Endometrial microvascular endothelial cells (primary cell): ENCODE results near the gene MCEMP1. TPM values are rescaled to one million over a fixed set of nuclear protein-coding genes. Genes with fewer than 3 reads are reported as not detected.

Source experiments
- in situ Hi-C: cut with HindIII; loops from 2 replicates; pipeline ENCODE4 v1.10.0; 2017; ENCODE audit warnings: low sequenced_read_pairs, low pct_unique_long_range_greater_than_20kb; ENCODE audit errors: inconsistent ontology term
- total RNA-seq: library from RNA; depleted of rRNA; stranded (reverse); fragments of >200 nt; gene quantifications from one replicate; pipeline ENCODE4 v1.2.3, GENCODE V29; 2015; ENCODE audit errors: inconsistent ontology term

Gene MCEMP1, protein sequence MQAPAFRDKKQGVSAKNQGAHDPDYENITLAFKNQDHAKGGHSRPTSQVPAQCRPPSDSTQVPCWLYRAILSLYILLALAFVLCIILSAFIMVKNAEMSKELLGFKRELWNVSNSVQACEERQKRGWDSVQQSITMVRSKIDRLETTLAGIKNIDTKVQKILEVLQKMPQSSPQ
- total RNA-seq, result not detected

DNA sequence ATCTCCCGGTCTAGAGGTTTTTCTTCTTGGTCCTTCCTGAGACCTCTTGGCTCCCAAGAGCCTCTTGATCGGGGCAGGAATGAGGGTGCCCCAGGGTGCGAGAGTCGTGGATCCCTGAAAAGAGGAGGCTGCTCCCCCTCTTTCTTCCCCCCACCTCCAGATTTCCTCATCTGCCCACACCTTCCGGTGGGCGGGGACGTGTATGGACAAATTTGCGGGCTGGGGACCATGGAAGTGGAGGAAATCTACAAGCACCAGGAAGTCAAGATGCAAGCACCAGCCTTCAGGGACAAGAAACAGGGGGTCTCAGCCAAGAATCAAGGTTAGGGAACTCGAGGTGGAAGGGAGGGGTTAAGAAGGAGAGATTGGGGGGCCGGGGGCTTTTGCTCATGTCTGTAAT lies at the start of gene MCEMP1:
TSS of gene MCEMP1 (plus strand) at position 237 of the 400 bp plus-strand sequence. CDS start at position 268, 31 bp downstream.
- in situ Hi-C loops, result no loop called here

DNA sequence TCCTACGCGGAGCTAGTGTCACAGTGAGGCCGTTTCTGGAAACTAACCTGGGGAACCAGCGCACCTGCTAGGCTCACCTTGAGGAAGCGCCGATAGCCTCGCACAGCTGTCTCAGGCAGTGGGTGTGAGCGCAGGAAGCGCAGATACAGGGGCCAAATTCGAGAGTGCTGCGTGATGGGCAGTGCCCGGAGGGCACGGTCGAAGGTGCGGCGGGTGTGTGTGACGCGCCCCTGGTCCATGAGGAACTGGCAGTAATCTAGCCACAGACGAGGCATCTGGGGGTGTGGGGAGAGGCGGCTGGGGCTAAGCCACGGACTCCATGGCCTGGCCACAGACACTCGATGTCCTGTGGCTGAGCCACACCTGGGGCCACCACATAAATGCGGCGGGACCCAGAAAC lies 49.7 kb upstream of the MCEMP1 start:
- in situ Hi-C loops, result no loop called here

DNA sequence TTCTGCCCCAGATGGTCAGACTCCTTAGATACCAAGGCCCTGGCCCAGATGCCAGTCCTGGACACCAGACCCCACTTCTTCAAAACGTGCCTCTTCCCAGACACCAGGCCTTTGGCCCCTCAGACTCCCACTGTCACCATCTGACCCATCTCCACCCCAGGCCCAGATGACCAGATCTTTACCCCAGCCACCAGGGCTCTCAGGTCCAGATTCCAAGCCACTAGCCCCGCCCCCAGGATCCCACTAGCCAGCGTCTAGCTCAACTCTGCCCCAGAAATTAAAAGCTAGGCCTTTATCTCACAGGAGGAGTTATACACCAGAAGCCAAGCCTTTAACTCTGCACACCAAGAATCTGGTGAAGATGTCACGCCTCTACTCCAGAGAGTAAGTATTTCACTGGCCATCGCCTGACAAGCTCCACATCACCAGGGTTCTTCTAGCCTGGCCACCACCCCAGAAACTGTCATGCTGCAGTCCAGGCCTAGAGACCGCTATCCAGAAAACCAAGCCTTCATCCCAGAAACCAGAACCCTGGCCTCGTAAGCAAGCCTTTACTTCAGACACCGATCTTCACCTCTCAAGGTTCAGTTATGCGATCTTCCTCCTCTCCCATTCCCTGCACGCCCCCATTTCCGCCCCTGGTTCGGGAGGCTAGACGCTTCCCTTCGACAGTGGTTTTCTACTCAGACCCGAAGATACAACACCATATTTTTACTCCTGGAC lies 48.1 kb upstream of the MCEMP1 start:
- in situ Hi-C loops, result no loop called here

DNA sequence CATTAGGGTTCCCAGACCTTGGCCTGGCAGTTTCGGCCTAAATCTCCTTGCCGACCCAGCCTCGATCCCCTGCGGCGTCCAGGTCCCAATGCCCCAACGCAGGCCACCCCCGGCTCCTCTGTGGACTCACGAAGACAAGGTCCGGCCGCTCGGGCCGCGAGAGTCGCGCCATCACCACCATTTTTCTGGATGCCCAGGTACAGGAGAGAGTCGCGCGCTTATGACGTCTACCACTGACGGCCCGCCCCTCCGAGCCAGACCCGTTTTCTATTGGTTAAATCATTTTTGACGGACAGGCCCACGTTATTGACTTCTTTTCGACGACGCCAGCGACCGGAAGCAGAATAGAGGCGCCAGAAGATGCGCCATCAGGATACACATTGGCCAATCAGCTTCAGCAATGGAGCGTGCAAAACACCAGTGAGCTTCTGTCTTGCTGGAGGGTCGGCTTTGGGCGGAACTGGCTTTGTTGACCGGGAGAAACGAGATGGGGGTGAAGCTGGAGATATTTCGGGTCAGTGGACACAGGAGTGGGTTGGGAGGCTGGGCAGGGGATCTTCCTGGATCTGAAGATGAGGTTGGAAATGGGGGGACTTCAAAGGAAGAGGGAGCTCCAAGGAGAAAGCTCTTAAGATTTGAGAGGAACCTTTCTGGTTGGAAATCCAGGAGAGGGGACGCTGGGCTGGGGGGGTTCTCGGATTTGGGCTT lies 47.4 kb upstream of the MCEMP1 start, which contains the start of the genes PET100 and XAB2:
TSS of gene PET100 (plus strand) at position 447 of the 708 bp plus-strand sequence. CDS start at position 488, 41 bp downstream.
TSS of gene XAB2 (minus strand) at position 199 of the 708 bp plus-strand sequence. CDS start at position 181, 18 bp downstream.
- in situ Hi-C loops, result no loop called here

DNA sequence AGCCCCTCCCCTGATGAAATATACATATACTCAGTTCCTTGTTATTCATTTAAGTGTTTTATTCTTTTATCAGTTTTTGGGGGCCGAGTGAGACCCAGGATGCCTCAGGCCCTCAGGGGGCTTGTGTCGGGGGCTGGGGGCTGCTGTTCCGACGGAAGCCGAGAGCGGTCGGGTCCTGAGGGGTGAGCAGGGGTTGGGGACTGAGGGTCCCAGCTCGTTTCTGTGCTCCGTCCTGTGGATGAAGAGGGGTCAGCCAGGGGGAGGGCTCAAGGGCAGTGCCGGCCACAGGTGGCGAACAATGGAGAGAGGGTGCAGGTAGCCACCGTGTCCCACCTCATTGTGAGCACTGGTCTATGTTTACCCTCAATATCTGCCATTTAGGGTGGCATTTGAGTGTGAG lies 45.3 kb upstream of the MCEMP1 start:
- in situ Hi-C loops, result no loop called here

DNA sequence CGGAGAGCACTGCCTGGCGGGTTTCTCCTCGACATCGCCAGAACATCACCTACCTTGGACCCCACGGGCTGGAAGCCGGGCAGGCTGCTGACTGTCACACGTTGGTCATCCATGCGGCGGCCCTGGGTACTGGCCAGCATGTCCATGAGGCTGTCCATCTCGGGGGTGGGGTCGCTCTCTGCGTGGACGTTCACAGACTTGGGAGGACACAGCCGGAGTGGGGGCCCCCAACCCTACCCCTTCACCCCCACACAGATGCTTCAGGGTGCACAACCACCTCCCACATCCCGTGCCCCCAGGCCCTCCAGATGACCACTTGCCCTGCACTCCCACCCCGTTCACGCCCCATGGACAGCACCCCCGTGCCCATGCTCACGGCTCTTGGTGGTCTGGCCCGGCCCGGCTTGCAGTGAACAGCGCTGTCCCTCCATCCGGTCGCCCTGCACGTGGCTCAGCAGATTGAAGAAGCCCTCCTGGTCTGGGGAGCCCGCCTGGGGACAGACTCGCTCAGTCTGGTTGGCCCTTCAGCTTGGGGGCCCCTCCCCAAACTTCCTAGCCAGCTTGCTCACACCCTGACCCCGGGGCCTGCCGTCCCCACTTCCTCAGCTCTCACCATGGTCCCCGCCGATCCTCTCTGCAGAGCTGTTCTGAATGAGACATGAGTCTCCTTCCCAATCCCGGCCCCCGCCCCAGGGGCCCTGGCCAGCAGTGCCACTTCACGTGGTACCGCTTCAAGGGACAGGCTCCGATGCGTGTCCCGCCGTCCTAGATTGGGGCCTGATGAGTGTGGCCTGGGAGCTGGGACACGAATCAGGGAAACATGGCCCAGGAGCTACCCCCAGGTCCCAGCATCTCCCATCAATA lies 44.3 kb upstream of the MCEMP1 start:
- in situ Hi-C loops, result no loop called here

DNA sequence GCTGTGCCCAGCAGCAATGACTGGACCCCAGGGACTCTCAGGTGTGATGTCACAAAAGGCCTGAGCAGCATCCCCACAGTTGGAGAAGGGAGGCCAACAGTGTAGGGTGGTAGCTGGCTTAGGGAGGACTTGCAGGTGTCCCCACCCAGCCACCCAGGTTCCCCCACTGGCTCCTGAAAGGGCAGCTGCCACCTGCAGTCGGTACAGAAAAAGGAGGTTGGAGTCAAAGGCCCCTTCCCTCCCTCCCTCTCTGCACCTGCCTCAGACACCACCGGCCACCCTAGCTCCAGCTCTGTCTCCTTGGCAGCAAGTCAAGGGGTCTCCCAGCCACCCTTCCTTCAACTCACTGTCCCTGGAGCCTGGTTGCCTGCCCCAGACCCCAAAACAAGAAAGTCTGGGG lies 43.2 kb upstream of the MCEMP1 start, which contains the start of gene PCP2:
TSS of gene PCP2 (minus strand) at position 22 of the 400 bp plus-strand sequence. CDS start 262 bp downstream, outside the sequence.
- in situ Hi-C loops, result no loop called here

DNA sequence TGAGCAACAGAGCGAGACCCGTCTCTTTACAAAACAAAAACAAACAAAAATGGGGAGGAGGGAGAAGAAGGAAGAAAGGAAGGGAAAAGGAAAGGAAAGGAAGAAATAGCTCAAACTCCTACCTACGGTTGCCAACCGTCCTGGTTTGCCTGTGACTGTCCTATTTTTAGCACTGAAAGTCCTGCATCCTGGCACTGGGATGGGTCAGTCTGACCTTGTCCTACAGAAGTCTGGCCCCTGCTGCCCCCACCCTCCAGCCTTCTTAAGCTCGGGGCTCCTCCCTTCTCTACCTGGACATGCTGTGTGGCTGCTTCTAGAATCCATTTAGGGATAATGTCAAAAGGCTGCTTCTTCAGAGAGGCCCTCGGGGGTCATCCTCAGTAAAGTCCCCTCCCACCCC lies 41.2 kb upstream of the MCEMP1 start:
- in situ Hi-C loops, result no loop called here

DNA sequence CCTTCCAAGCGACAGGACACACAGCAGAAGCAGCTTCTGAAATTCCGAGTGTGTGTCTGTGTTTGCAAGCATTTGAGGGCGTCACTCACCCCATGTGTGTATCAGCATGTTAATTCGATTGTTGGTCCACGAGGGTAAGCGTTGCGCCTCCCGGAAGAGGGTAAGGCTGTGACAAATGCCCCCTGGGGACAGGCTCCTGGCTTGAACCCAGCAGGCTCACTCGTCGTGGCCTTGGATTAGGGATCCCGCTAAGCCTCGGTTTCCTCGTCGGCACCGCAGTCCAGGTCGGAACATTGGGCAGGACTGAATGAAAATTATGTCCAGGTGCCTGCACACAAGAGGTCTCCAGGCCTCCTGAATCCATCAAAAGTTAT lies 40.6 kb upstream of the MCEMP1 start:
- in situ Hi-C loops, result no loop called here

DNA sequence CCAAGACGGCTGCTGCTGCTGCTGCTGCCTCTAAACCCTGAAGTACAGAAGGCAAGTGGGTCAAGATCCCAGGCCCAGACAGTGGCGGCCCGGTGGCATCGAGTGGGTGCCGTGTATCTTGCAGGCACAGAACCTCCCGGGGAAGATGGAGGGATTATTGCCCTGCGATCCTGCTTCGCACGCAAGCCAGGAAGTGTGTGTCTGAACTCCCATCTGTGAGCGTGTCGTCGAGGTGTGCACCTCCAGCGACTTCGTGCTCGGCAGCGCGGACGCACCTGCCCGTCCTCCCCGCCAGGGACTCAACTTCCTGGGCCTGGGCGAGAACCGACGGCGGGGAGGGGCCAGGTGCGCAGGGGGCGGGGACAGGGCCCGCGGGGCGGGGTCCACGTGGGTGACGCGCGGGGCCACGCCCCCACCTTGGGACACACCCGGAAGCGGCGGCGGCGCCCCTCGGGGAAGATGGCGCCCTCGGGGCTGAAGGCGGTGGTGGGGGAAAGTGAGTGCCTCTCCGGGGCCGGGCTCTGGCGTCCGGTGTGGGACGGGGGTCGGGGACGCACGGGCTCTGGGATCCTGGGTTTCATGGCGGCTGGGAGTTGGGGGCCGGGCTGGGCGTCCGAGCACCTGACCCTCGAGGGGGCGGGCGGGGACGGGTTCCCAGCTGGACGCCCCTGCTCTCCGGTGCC lies 40.1 kb upstream of the MCEMP1 start, which contains the start of gene STXBP2:
TSS of gene STXBP2 (plus strand) at position 420 of the 683 bp plus-strand sequence. CDS start at position 460, 40 bp downstream.
- in situ Hi-C loops, result no loop called here

DNA sequence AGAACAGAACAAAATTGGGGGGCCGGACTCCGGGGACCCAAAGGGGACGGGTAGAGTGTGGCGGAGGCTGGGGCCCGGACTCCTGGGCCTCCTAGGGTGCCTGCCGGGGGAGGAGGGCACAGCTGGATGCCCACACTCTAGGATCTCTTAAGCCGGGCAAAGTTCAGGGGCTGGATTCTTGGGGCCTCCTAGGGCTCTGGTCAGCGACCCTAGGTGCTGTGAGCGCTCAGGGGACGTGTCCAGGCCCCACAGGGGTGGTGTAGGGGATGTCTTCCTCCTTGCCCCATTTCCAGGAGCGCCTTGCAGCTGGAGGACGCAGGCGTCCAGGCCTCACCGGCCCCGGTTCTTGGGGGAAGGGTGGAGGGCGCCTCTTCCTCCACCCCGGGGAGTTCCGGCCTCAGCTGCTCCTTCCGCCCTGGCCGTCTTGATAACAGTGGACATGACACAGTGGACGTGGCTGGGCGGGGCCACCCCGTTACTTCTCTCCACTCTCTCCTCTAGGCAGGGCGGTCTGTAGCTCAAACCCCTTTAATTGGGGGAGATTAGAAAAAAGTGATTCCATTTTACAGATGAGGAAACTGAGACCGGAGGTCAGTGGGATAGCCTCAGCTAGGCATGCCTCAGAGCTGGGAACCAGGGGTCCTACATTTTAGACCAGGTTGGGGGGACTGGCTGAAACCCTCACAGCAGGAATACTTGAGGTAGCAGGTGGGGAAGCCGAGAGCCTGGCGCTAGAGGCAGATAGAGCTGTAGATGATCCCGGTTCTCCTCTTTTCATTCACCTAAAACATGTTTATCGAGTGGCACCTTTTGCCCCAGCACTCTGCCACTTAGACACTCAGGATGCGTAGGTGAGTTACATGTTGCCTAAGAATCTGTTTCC lies 39.3 kb upstream of the MCEMP1 start:
- in situ Hi-C loops, result no loop called here

DNA sequence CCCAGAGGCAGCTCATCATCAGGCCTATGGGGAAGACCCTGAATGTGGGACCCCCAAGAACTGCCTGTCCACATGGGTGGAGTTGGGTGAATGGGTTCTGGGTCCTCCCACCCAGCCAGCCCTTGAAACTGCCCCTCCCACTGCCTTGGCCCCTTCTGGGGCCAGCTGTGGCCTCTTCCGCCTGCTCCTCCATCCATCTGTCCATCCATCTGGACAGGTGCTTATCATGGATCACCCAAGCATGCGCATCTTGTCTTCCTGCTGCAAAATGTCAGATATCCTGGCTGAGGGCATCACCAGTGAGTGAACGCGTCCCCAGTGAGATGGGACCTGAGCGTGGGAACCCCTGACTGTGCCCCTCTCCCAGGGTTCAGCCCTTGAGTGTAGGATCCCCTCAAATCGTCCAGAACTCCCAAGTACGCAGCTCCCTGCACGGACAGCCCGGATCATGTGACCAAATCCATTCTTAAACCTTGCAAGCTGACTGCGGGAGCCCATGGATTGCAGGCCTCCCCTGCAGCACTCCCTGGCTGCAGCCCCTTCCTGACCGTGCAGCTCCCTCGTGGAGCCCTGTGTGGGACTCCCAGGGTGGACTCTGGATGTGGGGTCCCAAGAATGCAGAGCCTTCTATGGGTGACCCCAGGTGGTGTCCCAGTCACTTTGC lies 38.0 kb upstream of the MCEMP1 start:
- in situ Hi-C loops, result no loop called here

DNA sequence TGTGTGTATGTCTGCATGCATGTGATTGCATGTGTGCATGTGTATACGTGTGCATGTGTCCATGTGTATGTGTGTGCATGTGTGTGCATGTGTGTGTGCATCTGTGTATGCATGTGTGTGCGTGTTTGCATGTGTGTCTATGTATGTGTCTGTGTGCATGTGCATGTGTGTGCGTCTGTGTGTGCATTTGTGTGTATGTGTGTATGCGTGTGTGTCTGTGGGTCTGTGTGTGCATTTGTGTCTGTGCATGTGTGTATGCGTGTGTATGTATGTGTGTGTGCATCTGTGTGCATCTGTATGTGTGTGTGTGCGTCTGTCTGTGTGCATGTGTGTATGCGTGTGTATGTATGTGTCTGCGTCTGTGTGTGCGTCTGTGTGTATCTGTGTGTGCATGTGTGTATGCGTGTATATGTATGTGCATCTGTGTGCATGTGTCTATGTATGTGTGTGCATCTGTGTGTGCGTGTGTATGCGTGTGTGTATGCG lies 37.0 kb upstream of the MCEMP1 start:
- in situ Hi-C loops, result no loop called here

DNA sequence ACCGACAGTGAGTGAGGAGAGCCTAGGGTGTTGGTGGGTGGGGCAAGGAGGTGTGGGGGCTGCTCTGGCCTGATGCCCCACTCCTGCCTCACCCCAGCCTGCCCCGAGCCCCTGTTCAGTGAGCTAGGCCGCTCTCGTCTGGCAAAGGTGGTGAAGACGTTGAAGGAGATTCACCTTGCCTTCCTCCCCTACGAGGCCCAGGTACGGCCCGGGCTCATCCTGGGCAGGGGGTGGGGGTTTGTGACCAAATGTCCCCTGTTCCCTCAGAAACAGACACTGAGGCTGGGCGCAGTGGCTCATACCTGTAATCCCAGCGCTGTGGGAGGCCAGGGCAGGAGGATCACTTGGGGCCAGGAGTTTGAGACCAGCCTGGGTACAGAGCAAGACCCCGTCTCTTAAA lies 36.1 kb upstream of the MCEMP1 start:
- in situ Hi-C loops, result no loop called here

DNA sequence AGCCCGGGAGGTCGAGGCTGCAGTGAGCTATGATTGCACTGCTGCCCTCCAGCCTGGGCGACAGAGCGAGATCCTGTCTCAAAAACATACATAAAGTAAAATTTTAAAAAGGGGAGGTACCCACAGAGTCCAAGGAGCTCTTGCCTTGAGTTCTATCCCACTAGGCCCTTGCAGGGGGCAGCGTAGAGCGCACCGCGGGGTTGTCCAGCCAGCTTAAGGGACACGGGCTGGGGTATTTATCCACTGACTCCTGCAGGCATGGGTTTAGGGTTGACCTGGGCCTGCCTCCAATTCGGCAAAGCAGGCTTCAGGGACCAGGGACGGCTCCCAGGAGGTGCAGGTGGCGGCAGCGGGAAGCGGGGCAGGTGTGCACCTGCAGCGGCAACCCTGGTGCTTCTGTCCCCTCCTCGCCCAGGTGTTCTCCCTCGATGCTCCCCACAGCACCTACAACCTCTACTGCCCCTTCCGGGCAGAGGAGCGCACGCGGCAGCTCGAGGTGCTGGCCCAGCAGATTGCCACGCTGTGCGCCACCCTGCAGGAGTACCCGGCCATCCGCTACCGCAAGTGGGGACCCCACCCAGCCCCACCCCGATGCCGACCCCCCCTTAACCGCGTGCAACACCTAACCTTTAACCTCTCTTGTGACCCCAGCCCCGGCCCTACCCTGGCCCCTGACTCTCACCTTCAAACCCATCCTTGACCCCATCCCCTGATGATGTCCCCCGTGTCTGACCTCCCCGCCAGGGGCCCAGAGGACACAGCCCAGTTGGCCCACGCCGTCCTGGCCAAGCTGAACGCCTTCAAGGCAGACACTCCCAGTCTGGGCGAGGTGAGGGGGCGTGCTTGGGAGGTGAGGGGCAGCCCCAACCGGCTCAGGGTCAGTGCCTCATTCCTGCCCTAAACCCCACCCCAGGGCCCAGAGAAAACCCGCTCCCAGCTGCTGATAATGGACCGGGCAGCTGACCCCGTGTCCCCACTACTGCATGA lies 35.3 kb upstream of the MCEMP1 start:
- in situ Hi-C loops, result no loop called here
